GM21367 (cell line): ENCODE results near the gene MOBP.
"Not testable (repeated sequence)": the region's sequence is repeated elsewhere in the genome, so short reads cannot be mapped to it uniquely, and the experiment has no call there.

Source experiments
- ATAC-seq: cut with Tn5 transposase; IDR thresholded peaks from one replicate; pipeline ENCODE4 v1.9.1; 2021; ENCODE audit not compliant: unreplicated experiment

MOBP gene, protein sequence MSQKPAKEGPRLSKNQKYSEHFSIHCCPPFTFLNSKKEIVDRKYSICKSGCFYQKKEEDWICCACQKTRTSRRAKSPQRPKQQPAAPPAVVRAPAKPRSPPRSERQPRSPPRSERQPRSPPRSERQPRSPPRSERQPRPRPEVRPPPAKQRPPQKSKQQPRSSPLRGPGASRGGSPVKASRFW

DNA sequence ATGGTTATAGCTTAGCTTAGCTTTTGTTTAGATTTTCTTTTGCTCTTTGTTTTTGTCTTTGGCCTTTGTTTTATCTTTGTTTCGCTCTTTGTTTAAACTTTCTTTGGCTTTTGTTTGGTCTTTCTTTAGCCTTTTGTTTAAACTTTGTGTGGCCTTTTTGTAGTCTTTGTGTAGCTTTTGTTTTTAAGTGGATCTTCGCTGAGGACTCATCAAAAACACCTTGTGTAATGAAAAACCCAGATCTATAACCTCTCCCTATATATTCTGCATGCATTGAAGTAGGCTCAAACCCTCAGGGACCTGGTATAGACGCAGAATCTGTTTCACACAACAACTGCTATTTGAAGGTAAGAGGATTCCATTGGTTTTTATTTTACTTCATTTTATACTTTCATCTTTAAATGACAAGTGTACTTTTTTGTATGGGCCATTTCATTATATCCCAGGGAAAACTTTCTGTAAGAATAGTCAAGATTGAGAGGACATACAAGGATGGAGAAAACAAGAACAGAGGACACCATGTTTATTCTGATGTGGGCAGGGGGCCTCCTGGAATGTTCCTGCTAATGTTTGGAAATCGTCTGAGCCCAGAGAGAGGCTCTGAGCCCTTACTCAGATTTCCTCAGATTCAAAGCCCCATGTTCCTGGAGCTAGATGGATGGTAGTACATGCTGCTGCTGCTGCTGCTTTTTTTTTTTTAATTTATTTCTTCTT, at the start of gene MOBP:
Gene MOBP (plus strand): TSS at position 287 of the 714 bp plus-strand sequence. CDS start 34,390 bp downstream, outside the sequence.
- no peak for ATAC-seq

DNA sequence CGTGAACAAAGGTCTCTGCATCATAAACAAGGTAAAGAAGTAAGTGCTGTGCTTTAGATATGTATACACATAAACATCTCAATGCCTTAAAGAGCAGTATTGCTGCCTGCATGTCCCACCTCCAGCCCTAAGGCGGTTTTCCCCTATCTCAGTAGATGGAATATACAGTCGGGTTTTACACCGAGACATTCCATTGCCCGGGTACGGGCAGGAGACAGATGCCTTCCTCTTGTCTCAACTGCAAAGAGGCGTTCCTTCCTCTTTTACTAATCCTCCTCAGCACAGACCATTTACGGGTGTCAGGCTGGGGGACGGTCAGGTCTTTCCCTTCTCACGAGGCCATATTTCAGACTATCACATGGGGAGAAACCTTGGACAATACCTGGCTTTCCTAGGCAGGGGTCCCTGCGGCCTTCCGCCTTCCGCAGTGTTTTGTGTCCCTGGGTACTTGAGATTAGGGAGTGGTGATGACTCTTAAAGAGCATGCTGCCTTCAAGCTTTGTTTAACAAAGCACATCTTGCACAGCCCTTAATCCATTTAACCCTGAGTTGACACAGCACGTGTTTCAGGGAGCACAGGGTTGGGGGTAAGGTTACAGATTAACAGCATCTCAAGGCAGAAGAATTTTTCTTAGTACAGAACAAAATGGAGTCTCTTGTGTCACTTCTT, 48.8 kb upstream of the MOBP start:
- not testable (repeated sequence) for ATAC-seq

DNA sequence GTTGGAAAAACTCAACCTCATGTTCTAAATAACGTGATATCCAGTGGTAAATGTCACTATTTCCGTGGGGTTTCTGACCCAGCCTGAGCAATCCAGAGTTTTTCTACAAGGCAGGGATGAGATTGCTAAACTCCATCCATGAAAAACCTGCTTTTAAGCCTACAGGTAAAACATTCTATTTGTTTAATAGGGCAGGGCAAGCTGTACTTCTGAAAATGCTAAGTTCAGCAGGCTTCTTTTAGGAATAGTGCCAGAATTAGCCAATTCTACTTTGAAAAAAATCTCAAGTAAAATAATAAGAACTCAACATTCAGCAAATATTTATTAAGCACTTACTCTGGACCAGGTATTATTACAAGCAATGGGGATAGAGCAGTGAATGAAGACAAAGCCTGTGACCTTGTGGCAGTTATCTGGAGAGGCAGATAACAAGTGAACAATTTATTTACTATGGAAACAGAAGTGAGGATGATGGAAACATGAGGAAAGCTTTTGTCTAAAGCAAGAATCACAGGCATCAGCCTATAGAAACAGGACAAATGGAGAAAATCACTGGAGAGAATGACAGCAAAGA, 47.7 kb upstream of the MOBP start:
- ATAC-seq, result no peak

DNA sequence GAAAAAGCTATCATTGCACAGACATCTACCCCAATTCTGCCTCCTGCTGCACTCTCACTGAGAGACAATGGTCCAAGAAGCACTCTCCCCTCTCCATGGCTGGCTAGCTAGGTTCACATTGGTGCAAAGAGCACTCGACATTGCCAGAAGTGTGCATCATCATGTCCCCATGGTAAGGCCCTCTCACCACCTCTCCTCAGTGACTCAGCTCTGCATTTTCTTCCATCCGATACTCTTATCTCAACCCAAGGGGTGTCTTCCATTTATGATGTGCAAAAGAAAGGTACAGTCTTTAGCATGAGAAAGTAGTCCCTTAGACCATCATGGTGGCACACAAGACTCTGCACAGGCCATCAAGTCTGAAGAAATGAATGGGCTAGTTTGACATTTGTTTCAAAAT, 46.9 kb upstream of the MOBP start:
- ATAC-seq, result no peak

DNA sequence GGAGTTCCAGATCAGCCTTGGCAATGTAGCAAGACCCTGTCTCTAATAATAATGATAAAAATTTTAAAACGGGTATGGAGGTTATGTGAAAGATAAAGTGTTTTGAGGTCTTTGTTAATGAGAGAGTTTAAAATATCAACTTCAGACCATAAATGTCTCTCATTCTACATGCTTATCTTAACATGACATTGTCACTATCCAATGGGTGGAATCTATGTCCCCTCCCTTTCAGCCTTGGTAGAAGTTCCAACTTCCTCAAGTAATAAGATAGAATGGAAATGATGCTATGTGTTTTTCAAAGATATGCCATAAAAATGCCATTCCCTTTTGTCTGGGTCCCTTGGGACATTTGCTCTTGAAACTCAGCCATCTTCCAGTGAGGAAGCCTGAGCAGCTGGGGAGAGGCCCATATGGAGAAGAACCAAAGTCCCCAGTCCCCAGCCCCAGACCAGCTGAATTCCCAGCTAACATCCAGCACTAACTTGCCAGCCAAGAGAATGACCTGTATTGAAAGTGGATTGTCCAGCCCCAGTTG, 44.0 kb upstream of the MOBP start:
- no peak for ATAC-seq

DNA sequence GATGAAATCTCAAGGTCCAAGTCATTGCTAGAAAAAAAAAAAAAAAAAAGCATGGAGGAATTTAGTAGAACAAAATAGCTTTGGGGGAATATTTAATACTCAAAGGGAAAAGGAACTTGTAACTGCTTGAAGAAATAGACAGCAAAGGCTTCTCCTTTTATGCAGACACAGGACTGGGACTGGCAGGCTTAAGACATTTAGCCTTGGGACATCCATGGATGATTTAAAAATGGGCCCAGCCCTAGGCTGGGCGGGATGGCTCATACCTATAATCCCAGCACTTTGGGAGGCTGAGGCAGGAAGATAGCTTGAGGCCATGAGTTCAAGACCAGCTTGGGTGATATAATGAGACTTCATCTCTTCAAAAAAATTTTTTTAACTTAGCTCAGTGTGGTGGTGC, 41.2 kb upstream of the MOBP start:
- ATAC-seq, result no peak

DNA sequence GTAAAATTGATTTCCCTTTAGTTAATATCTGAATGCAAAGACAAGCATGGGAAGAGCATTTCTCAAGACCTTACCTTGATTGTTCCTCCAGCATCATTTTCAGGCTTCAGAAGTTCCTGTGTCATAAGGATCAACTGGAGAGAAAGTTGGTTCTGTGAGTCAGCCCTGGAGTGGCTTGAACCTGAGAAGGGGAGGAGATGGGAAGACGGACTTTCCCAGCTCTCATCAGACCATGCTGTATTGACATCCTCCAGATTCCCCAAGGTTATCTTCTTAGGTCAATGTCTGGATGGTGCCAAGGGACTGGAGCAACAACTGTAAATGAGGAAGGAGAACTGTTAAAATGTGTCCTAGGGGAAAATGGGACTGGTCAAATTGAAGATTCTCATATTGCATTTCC, 40.0 kb upstream of the MOBP start:
- ATAC-seq, result no peak

DNA sequence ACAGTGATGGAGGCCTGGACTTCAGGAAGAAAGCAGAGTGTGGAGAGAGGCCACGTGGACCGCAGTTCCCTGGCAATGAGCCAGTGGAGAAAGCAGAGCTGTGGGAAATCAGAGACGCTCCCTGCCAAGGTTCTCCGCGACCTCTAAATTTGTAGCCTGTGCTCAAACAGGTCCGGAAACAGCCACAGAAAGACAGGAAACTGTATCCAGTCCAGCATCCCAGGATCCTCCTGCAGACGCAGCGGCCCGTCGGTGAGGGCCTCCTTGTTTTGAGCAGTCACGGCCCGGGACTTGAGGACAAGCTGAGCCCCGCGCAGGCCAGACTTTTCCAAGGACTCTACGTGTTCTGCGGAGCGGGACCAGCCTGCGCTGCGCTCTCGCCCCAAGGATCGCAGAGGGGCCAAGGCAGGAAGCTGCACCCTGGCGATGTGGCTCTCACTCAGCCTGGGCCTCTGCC, 38.7 kb upstream of the MOBP start:
- no peak for ATAC-seq

DNA sequence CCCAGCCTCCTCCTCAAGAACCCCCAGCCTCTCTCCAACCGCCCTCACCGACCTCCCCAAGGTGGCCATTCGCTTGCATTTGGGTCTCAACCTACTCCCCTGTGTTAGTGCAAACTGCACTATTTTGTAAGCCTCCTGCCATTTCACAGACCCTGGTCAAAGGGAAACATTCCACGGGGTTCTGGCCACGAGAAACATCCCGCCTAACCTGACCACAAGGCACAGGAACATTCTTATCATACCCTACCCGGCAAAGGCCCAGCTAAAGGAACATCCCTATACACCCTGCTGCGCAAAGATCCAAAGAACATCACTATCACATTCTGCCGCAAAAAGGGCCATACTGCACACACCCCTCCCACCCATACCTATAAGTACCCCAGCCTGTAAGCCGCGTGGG, 38.0 kb upstream of the MOBP start:
- ATAC-seq, result no peak

DNA sequence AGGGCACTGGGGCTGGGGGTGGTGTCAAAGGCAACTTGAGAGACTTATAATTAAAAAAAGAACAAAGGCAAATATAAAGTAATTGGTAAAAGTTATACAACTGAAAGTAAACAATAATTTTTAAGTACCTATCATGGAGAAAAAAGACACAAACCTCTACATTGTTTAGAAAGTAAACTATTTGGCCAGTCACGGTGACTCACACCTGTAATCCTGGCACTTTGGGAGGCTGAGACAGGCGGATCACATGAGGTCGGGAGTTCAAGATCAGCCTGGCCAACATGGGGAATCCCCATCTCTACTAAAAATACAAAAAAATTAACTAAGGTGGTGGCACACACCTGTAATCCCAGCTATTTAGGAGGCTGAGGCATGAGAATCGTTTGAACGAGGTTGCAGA, 35.1 kb upstream of the MOBP start:
- no peak for ATAC-seq

DNA sequence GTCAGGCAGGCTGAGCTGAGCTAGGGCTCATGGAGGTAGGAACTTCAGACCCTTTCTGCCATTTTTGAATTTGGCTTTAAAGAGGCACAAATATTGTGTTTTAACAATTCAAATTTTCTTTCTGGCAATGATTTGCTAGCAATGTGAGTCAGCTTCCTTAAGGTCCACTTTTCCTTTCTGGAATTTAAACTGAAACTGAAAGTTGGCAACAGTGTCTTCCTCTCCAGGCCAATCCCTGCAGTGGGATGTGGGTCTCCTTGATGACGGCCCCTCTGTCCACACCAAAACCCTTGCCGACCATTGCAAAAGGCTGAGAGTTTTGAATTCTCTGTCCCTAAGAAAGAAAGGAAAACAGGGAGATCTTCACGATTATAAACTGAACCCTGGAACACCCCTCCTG, 33.8 kb upstream of the MOBP start:
- no peak for ATAC-seq

DNA sequence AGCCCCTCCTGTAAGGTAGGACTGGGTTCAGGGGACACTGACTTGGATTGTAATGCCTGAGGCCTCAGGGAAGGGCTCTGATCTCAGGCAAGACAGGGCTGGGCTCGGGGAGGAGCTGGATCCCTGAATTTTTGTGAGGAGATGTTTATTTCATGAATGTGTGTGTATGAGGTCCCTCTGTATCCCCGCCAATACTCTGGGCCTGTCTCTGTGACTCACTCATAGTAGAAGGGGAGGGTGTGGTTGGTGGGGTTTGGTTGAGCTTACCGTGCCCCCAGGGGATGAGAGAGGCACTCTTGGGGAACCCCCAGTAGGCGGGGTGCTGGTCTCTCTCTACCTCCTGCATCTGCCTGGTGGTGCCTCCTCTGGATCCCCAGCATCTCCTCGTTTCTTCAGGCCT, 32.9 kb upstream of the MOBP start:
- peak; percentile 71 for ATAC-seq

DNA sequence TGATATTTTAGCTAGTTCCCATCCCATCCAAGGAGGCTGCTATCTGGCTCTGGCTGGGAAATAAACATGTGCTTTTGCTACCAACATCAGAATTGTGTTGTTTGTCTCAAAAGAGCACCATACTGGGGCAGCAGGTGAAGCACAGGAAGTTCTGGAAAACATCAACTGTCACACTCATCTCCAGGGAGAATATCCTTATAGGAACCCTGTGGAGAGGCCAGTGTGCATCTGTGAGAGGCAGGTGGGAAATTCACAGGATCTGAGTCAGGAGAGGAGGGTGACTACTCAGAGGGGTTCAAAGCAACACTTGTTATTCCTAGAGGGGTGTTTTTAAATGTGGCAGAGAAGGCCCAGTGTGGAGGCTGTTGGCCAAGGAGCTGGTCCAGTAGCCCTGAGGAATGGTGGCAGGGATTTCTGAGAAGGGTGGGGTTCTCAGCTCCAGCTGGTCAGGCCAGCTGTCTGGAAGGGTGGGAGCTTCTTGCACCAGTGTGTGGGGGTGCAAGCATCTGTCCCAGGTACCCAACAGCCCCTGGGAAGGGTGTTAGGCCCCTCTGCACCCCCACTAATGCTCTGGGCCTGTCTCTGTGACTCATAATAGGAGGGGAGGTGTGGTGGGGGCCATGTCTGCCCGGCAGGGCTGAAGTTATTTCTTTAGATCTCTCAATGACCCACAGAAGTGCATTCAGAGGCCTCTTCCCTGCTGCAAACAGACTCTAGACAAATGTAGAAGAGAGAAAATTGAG, 32.3 kb upstream of the MOBP start:
- no peak for ATAC-seq

DNA sequence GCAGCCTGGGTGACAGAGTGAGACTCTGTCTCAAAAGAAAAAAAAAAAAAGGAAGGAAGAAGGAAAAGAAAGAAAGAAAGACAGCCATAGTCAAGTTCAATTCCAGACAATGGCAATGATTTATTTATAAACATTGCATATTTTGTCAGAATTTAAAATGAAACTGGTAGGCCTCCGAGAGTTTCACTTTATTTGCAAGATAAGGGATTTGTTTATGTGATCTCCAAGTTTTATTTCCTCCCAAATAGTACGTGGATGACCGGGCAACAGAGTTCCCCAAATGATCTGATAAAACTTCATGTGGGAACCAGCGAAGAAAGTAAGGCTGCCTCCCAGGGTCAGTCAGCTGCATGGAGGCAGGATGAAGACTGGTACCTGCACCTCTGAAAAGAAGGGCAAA, 28.6 kb upstream of the MOBP start:
- no peak for ATAC-seq

DNA sequence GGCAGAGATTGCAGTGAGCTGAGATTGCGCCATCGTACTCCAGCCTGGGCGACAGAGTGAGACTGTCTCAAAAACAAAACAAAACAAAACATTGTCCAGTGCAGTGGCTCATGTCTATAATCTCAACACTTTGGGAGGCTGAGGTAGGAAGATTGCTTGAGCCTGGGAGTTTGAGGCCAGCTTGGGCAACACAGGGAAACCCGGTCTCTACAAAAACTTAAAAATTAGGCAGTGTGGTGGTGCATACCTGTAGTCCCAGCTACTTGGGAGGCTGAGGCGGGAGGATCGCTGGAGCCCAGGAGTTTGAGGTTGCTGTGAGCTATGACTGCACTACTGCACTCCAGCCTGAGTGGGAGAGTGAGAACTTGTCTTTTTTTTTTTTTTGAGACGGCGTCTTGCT, 27.2 kb upstream of the MOBP start:
- ATAC-seq, result no peak

DNA sequence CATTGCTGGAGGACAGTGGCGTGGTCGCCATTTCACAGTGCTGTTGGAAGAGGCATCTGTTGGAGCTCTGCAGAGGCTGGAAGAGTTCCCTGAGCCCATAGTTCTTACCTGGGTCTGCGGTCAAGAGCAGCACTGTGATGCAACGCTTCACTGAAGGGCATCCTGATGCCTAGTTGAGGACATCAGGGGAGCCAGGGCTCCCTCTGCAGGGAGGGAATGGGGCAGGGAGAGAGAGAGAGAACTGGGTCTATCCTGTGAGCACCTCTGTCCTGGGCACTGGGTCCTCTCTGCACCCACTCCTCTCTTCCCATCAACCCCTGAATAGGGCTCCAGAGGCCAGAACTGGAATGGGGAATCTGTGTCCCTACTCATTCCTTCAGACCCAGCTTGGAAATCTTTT, 23.9 kb upstream of the MOBP start:
- ATAC-seq, result no peak

DNA sequence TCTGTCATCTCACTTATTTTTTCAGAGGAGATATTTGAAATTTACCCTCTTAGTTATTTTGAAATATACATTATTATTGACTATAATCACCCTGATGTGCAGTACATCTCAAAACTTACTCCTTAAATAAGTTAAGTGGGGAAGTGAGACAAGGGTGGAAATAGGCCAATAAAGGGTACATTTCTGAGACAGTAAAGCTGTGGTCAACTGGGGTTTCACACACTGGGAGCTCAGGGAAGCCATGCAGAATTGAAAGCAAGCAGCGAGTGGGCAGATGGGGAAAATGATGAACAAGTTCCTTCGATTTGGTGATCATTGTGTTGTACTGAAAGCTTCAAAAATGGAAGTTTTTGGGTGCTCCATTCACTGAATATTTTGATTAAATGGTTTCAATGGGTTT, 21.6 kb upstream of the MOBP start:
- ATAC-seq, result no peak

DNA sequence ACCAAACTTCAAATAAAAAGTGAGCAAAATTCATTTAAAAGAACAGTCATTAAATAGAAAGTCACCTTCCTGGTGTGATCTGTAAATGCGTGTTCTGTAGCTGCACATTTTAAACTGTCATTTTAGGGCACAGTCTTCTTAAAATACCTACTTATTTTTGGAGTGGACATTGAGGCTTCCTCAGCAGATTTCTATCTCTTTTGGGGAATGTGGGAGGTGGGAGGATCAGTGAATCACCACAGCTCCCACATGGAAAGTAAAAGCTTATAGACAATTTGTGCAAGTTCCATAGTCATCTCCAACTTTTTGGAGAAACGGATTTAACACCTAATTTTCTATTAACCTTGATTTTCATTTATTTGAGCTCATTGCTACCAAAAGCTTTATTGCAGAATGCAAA, 21.0 kb upstream of the MOBP start:
- ATAC-seq, result no peak

DNA sequence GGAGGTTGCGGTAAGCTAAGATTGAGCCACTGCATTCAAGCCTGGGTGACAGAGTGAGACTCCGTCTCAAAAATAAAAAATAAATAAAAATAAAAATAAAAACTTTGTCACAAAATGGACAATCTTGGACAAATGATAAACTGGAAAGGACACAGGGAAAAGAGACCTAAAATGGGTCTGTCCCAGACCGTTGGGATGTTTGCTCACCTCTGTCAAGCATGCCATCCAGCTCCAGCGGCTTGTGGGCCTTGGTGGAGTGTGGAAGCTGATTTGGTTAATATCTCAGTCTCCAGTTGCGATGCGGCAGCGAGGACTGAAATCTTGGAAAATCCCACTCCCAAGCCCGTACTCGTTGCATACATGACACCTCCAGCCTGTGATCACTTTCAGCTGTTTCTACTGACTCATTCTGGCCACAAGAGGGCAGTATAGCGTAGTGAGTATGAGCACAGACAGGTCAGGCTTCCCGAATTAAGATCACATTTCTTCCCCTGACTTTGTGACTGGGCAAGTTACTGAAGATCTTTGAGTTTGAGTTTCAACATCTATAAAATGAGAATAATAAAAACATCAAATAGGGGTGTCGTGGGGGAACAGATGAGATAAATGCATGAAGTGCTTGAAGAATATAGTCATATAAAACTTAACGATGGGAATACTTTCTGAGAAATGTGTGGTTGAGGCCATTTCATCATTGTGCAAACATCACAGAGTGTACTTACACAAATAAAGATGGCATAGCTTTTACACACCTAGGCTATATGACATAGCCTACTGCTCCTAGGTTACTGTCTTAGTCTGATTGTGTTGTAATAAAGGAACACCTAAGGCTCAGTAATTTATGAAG, 19.6 kb upstream of the MOBP start:
- ATAC-seq, result no peak
